HUES6 (cell line): ENCODE data around the gene UVRAG.

Experiments used
- H3K27ac ChIP-seq: 2 replicates; pipeline ENCODE4 v1.7.0; 2013; ENCODE audit warnings: low read depth, mild to moderate bottlenecking, low read length, inconsistent platforms
- H3K27me3 ChIP-seq: 2 replicates; pipeline ENCODE4 v1.6.1; 2013; ENCODE audit warnings: low read length; ENCODE audit not compliant: control insufficient read depth, insufficient read depth
- H3K36me3 ChIP-seq: 2 replicates; pipeline ENCODE4 v1.6.1; 2013; ENCODE audit warnings: low read length; ENCODE audit not compliant: control insufficient read depth, insufficient read depth
- H3K4me1 ChIP-seq: 2 replicates; pipeline ENCODE4 v1.6.1; 2013; ENCODE audit warnings: low read length; ENCODE audit not compliant: control insufficient read depth, insufficient read depth
- H3K4me3 ChIP-seq: 2 replicates; pipeline ENCODE4 v1.5.1; 2013; ENCODE audit warnings: low read depth, low read length
- H3K9ac ChIP-seq: one replicate; pipeline ENCODE4 v1.6.1; 2013; ENCODE audit warnings: mild to moderate bottlenecking, low read length
- H3K9me3 ChIP-seq: 2 replicates; pipeline ENCODE4 v1.6.1; 2013; ENCODE audit warnings: low read depth, low read length; ENCODE audit not compliant: control insufficient read depth, insufficient read depth

The UVRAG gene

DNA sequence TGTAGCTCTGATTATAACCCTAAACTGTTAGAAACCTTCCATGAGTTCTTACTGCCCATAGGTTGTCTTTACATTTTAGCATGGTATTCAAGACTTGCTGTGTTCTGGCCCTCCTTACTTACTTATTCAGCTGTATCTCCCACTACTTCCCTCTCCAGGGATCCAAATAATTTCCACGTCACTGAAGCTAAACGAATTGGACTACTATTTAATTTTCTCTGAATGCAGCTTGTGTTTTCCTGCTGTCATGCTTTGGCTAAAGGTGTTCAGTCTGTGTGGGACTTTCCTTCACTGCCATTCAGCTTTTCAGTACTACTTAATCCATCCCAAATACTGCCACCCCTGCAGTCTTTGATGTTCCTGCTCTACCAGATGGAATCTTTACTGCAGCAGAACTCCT lies 88.3 kb downstream of the UVRAG start:
- H3K9me3 ChIP-seq, result no peaks in the 10 kb centered on the region

DNA sequence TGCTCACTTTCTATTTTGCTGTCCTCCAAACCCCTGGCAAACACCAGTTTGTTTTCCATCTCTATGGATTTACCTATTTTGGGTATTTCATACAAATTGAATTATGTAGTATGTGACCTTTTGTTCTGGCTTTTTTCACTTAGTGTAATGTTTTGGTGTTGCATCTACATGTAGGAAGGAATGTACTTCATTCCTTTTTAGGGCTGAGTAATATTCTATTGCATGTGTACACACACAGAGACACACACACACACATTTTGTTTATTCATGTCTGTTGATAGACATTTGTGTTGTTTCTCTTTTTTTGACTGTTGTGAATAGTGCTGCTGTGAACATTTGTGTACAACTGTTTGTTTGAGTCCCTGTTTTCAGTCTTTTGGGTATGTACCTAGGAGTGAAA lies 90.4 kb downstream of the UVRAG start:
- no peaks in the 10 kb centered on the region for H3K36me3 ChIP-seq
- no peak overlapping the region for H3K4me3 ChIP-seq
- no peak overlapping the region for H3K9ac ChIP-seq
- no peak overlapping the region for H3K27ac ChIP-seq
- no peaks in the 10 kb centered on the region for H3K9me3 ChIP-seq
- no peaks in the 10 kb centered on the region for H3K4me1 ChIP-seq
- H3K27me3 ChIP-seq, result no peaks in the 10 kb centered on the region

More for the DNA sequence above, 88.3 kb downstream of the UVRAG start:
- no peaks in the 10 kb centered on the region for H3K36me3 ChIP-seq
- H3K4me1 ChIP-seq, result no peaks in the 10 kb centered on the region
- no peaks in the 10 kb centered on the region for H3K27me3 ChIP-seq
- H3K4me3 ChIP-seq, result no peak overlapping the region
- H3K27ac ChIP-seq, result no peak overlapping the region
- H3K9ac ChIP-seq, result no peak overlapping the region

GRCh38 chr11:75907906-75908527 lies 93.0 kb downstream of the UVRAG start:
- Histone ChIP-seq H3K36me3 (no peaks in the 10 kb centered on the region), H3K9me3 (no peaks in the 10 kb centered on the region), H3K4me1 (no peaks in the 10 kb centered on the region), H3K27ac (no peak overlapping the region), H3K4me3 (no peak overlapping the region), H3K9ac (no peak overlapping the region), H3K27me3 (no peaks in the 10 kb centered on the region)

DNA sequence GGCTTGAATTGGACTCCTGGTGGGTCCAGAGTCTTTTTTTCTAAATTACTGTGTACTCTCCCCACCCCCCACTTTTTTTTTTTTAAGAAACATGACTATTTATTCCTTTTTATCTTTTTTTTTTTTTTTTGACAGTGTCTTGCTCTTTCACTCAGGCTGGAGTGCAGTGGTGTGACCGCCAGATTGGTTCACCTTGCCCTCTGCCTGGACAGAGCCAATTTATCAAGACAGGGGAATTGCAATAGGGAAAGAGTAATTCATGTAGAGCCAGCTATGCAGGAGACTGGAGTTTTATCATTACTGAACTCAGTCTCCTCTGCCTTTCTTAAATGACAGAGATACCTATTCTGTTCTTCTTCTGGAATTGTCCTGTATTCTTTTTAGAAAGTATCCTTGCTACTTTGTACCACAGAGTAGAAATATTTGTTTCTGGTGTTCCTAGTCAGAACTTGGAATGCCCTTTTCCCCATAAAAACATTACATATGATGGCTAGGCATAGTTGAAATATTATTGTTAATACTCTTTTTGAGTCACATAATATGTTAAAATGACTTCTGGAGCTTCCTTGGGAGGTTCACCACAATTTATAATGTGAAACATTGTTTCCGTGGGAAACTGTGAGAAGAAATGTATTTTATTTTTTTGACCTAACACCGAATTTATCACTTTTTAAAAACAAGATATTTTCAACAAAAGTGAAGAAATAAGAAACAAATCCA lies 95.6 kb downstream of the UVRAG start:
- Histone ChIP-seq H3K27ac (no peak overlapping the region), H3K4me1 (no peaks in the 10 kb centered on the region), H3K36me3 (no peaks in the 10 kb centered on the region), H3K9me3 (no peaks in the 10 kb centered on the region), H3K27me3 (no peaks in the 10 kb centered on the region), H3K9ac (no peak overlapping the region), H3K4me3 (no peak overlapping the region)

GRCh38 chr11:75911459-75911858 lies 96.4 kb downstream of the UVRAG start:
- Histone ChIP-seq H3K36me3 (no peaks in the 10 kb centered on the region), H3K4me1 (no peaks in the 10 kb centered on the region), H3K4me3 (no peak overlapping the region), H3K27me3 (no peaks in the 10 kb centered on the region), H3K9ac (no peak overlapping the region), H3K27ac (no peak overlapping the region), H3K9me3 (no peaks in the 10 kb centered on the region)

DNA sequence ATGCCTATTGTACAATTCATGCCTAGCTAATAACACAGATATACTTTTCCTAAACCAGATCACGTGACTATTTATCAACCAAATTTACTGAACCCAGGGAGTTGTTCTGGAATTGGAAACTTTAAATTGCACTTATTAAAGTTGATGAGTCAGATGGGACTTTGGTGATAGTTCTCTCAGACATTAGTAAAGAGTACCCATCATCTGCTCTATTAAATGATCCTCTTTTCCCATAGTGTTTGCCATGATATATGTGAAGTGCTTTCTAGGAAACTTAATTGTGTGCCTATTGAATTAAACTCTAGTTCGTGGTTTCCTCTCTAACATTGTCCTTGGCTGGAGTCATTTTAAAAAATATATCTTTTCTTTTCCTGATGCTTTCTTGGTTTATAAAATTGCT lies 99.0 kb downstream of the UVRAG start:
- Histone ChIP-seq H3K27ac (no peak overlapping the region), H3K9ac (no peak overlapping the region), H3K36me3 (no peaks in the 10 kb centered on the region), H3K9me3 (no peaks in the 10 kb centered on the region), H3K4me3 (no peak overlapping the region), H3K4me1 (no peaks in the 10 kb centered on the region), H3K27me3 (no peaks in the 10 kb centered on the region)

- no peak overlapping the region for H3K27ac ChIP-seq
- no peaks in the 10 kb centered on the region for H3K36me3 ChIP-seq
- no peaks in the 10 kb centered on the region for H3K4me1 ChIP-seq
- H3K9me3 ChIP-seq, result no peaks in the 10 kb centered on the region
- H3K27me3 ChIP-seq, result no peaks in the 10 kb centered on the region
- H3K4me3 ChIP-seq, result no peak overlapping the region
- H3K9ac ChIP-seq, result no peak overlapping the region
Measured at GRCh38 chr11:75916882-75917281, 101.9 kb downstream of the UVRAG start.

GRCh38 chr11:75918331-75918730 lies 103.3 kb downstream of the UVRAG start:
- Histone ChIP-seq H3K27me3 (no peaks in the 10 kb centered on the region), H3K36me3 (no peaks in the 10 kb centered on the region), H3K9ac (no peak overlapping the region), H3K4me3 (no peak overlapping the region), H3K4me1 (no peaks in the 10 kb centered on the region), H3K27ac (no peak overlapping the region), H3K9me3 (no peaks in the 10 kb centered on the region)

DNA sequence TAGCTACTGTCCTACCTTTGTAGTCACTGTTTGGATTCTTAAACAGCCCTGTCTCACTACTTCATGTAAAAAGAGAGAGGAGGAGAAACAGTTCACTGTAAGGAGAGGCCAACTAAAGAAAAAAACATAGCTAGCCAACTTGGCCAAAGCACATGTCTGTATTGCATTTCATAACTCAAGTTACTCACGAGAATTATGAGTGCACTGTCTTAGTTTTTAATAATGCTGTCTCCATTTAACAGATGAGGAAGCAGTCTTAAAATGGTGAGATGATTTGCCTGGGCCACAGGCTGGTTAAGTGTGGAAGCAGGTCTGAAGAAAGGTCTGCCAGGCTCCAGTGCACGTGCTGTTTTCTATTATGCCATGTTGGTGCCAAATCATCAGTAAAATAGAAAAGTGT lies 104.5 kb downstream of the UVRAG start:
- no peaks in the 10 kb centered on the region for H3K4me1 ChIP-seq
- no peak overlapping the region for H3K4me3 ChIP-seq
- H3K36me3 ChIP-seq, result no peaks in the 10 kb centered on the region
- H3K9ac ChIP-seq, result no peak overlapping the region
- H3K27me3 ChIP-seq, result no peaks in the 10 kb centered on the region
- no peaks in the 10 kb centered on the region for H3K9me3 ChIP-seq
- H3K27ac ChIP-seq, result no peak overlapping the region

GRCh38 chr11:75920848-75921247 lies 105.8 kb downstream of the UVRAG start:
- H3K4me1 ChIP-seq, result no peaks in the 10 kb centered on the region

GRCh38 chr11:75921808-75922207 lies 106.8 kb downstream of the UVRAG start:
- Histone ChIP-seq H3K9me3 (no peaks in the 10 kb centered on the region), H3K4me1 (no peaks in the 10 kb centered on the region), H3K27me3 (no peaks in the 10 kb centered on the region), H3K4me3 (no peak overlapping the region), H3K36me3 (no peaks in the 10 kb centered on the region), H3K27ac (no peak overlapping the region), H3K9ac (no peak overlapping the region)

More at GRCh38 chr11:75920848-75921247, 105.8 kb downstream of the UVRAG start:
- Histone ChIP-seq H3K27me3 (no peaks in the 10 kb centered on the region), H3K27ac (no peak overlapping the region), H3K4me3 (no peak overlapping the region), H3K36me3 (no peaks in the 10 kb centered on the region), H3K9me3 (no peaks in the 10 kb centered on the region), H3K9ac (no peak overlapping the region)
